Osteoblast (primary cell): ENCODE data around the gene NUMB. TPM values are rescaled to one million over a fixed set of nuclear protein-coding genes. Genes with fewer than 3 reads are reported as not detected.

ENCODE experiments used
- DNase-seq: peaks from one replicate; pipeline ENCODE4 v3.0.0; 2011; ENCODE audit warnings: low spot score, mixed read lengths; ENCODE audit not compliant: insufficient read length; ENCODE audit errors: missing footprints
- H2AFZ ChIP-seq: 2 replicates; pipeline ENCODE4 v1.6.0; 2011; ENCODE audit warnings: mild to moderate bottlenecking, low read length
- H3K27ac ChIP-seq: 2 replicates; pipeline ENCODE4 v1.5.1; 2011; ENCODE audit warnings: mild to moderate bottlenecking, low read depth, low read length, moderate library complexity
- H3K27me3 ChIP-seq: 2 replicates; pipeline ENCODE4 v1.6.0; 2012; ENCODE audit warnings: mild to moderate bottlenecking, control low read depth, inconsistent platforms, low read length, moderate library complexity; ENCODE audit not compliant: insufficient read depth
- H3K36me3 ChIP-seq: 2 replicates; pipeline ENCODE4 v1.5.1; 2011; ENCODE audit warnings: mild to moderate bottlenecking, low read length, control low read depth, moderate library complexity; ENCODE audit not compliant: insufficient read depth
- H3K4me1 ChIP-seq: 2 replicates; pipeline ENCODE4 v1.5.1; 2011; ENCODE audit warnings: mild to moderate bottlenecking, low read length, control low read depth, moderate library complexity; ENCODE audit not compliant: insufficient read depth
- H3K4me2 ChIP-seq: 2 replicates; pipeline ENCODE4 v1.6.0; 2011; ENCODE audit warnings: mild to moderate bottlenecking, low read length; ENCODE audit not compliant: insufficient read depth
- H3K4me3 ChIP-seq: fragments of 200-600 bp; sonication (generic); 3 replicates; pipeline ENCODE4 v1.5.1; 2012; ENCODE audit warnings: mild to moderate bottlenecking, low read length, inconsistent platforms; ENCODE audit not compliant: insufficient read depth
- H3K79me2 ChIP-seq: 2 replicates; pipeline ENCODE4 v1.6.0; 2012; ENCODE audit warnings: mild to moderate bottlenecking, low read length, control low read depth, inconsistent platforms; ENCODE audit not compliant: insufficient read depth
- H3K9me3 ChIP-seq: 2 replicates; pipeline ENCODE4 v1.5.1; 2011; ENCODE audit warnings: low read depth, low read length, control low read depth
- H4K20me1 ChIP-seq: 2 replicates; pipeline ENCODE4 v1.6.0; 2012; ENCODE audit warnings: mild to moderate bottlenecking, low read length, control low read depth; ENCODE audit not compliant: insufficient read depth
- CTCF ChIP-seq: IDR thresholded peaks from 2 replicates; pipeline ENCODE4 v1.5.1; 2011; ENCODE audit warnings: mild to moderate bottlenecking, low read depth, low read length, moderate library complexity; ENCODE audit errors: extremely low read depth
- total RNA-seq: library from RNA; depleted of rRNA; stranded (reverse); fragments of >200 nt; gene quantifications from 2 replicates; pipeline ENCODE4 v1.2.3, GENCODE V29; 2012

Gene NUMB
- total RNA-seq, 1 donor: 52.5 TPM

GRCh38 chr14:73338551-73338950 is 119.8 kb downstream of the NUMB start:
- TF ChIP-seq CTCF: no peak
- Histone ChIP-seq H3K27ac (no peak overlapping the region), H3K27me3 (no peaks in the 10 kb centered on the region), H3K4me1 (peaks cover 6% of the 10 kb centered on the region), H3K79me2 (peaks cover 93% of the 10 kb centered on the region), H3K4me2 (no peak overlapping the region), H4K20me1 (peaks cover 31% of the 10 kb centered on the region), H2AFZ (no peak overlapping the region), H3K36me3 (peaks cover 4% of the 10 kb centered on the region), H3K4me3 (no peak overlapping the region), H3K9me3 (no peaks in the 10 kb centered on the region)
- DNase-seq: no peak

GRCh38 chr14:73333031-73333430 is 125.3 kb downstream of the NUMB start:
- Histone ChIP-seq H3K4me1 (peaks cover 6% of the 10 kb centered on the region), H3K9me3 (no peaks in the 10 kb centered on the region), H3K27ac (no peak overlapping the region), H3K79me2 (peaks cover 75% of the 10 kb centered on the region), H3K36me3 (peaks cover 4% of the 10 kb centered on the region), H3K27me3 (no peaks in the 10 kb centered on the region), H4K20me1 (peaks cover 17% of the 10 kb centered on the region), H3K4me3 (no peak overlapping the region), H2AFZ (no peak overlapping the region), H3K4me2 (no peak overlapping the region)
- TF ChIP-seq CTCF: no peak
- no peak for DNase-seq

GRCh38 chr14:73325630-73326299 is 132.6 kb downstream of the NUMB start:
- H3K4me1 ChIP-seq: peaks cover 17% of the 10 kb centered on the region
- H3K4me3 ChIP-seq: no peak overlapping the region
- H4K20me1 ChIP-seq: peaks cover 26% of the 10 kb centered on the region
- no peak overlapping the region for H2AFZ ChIP-seq
- no peaks in the 10 kb centered on the region for H3K27me3 ChIP-seq
- DNase-seq: no peak
- H3K4me2 ChIP-seq: no peak overlapping the region
- TF ChIP-seq CTCF: no peak
- no peaks in the 10 kb centered on the region for H3K9me3 ChIP-seq
- H3K36me3 ChIP-seq: peaks cover 3% of the 10 kb centered on the region
- H3K79me2 ChIP-seq: peaks cover 69% of the 10 kb centered on the region
- H3K27ac ChIP-seq: no peak overlapping the region

GRCh38 chr14:73325063-73325462 is 133.3 kb downstream of the NUMB start:
- no peak overlapping the region for H3K27ac ChIP-seq
- no peak for TF ChIP-seq CTCF

More at GRCh38 chr14:73325063-73325462, 133.3 kb downstream of the NUMB start:
- peaks cover 17% of the 10 kb centered on the region for H3K4me1 ChIP-seq
- H3K9me3 ChIP-seq: no peaks in the 10 kb centered on the region
- H3K36me3 ChIP-seq: peaks cover 3% of the 10 kb centered on the region
- no peaks in the 10 kb centered on the region for H3K27me3 ChIP-seq
- no peak overlapping the region for H3K4me3 ChIP-seq
- no peak overlapping the region for H3K4me2 ChIP-seq
- no peak overlapping the region for H2AFZ ChIP-seq
- H3K79me2 ChIP-seq: peaks cover 62% of the 10 kb centered on the region
- no peak for DNase-seq
- H4K20me1 ChIP-seq: peaks cover 19% of the 10 kb centered on the region
